Lung (tissue), 12 donors: ENCODE results near the gene CRPPA. TPM values are rescaled to one million over a fixed set of nuclear protein-coding genes. Genes with fewer than 3 reads are reported as not detected.

Experiments used
- ATAC-seq: fragments of 200-7000 bp; cut with Tn5 transposase; one replicate; pipeline ENCODE4 v1.9.1; 2020; ENCODE audit warnings: moderate number of reproducible peaks; ENCODE audit not compliant: insufficient read depth, low FRiP score
- DNase-seq, 3 donors: peaks; one replicate each; pipeline ENCODE4 v3.0.0-alpha.2; 2013 to 2017
- H3K27ac ChIP-seq, 2 donors: one replicate each; pipeline ENCODE4 v1.5.1; 2013; ENCODE audit warnings: mild to moderate bottlenecking in 2 of 2, moderate library complexity in 2 of 2, control low read depth in 1 of 2, inconsistent platforms in 1 of 2, low read depth in 1 of 2, low read length in 1 of 2
- H3K27me3 ChIP-seq, 3 donors: one replicate each; pipeline ENCODE4 v1.5.1; 2013; ENCODE audit warnings: low read length in 2 of 3; ENCODE audit not compliant: control insufficient read depth in 3 of 3, insufficient read depth in 3 of 3
- H3K36me3 ChIP-seq, 4 donors: one replicate each; pipeline ENCODE4 v1.5.1; 2013; ENCODE audit warnings: low read length in 4 of 4, mild to moderate bottlenecking in 1 of 4, moderate library complexity in 1 of 4; ENCODE audit not compliant: control insufficient read depth in 4 of 4, insufficient read depth in 4 of 4
- H3K4me1 ChIP-seq, 5 donors: one replicate each; pipeline ENCODE4 v1.5.1; 2013; ENCODE audit warnings: low read length in 5 of 5, mild to moderate bottlenecking in 2 of 5, moderate library complexity in 1 of 5; ENCODE audit not compliant: control insufficient read depth in 5 of 5, insufficient read depth in 5 of 5
- H3K4me3 ChIP-seq: one replicate; pipeline ENCODE4 v1.5.1; 2013; ENCODE audit warnings: mild to moderate bottlenecking, control low read depth, moderate library complexity
- H3K9ac ChIP-seq, 2 donors: one replicate each; pipeline ENCODE4 v1.5.1; 2013; ENCODE audit warnings: low read length in 2 of 2, control low read depth in 1 of 2; ENCODE audit not compliant: insufficient read depth in 1 of 2
- H3K9me3 ChIP-seq, 4 donors: one replicate each; pipeline ENCODE4 v1.5.1; 2013; ENCODE audit warnings: low read length in 3 of 4, mild to moderate bottlenecking in 1 of 4, moderate library complexity in 1 of 4; ENCODE audit not compliant: control insufficient read depth in 4 of 4, insufficient read depth in 3 of 4
- WGBS, 2 donors: extraction: QIAGEN DNeasy Blood & Tissue Kit; methylation state at CpG; one replicate each; pipeline ENCODE4 v1.1.7; 2013; 5-methylcytosine and 5-hydroxymethylcytosine counted together
- polyA plus RNA-seq, 2 donors: library from polyadenylated mRNA; stranded (reverse); fragments of 200-250 nt; gene quantifications; one replicate each; pipeline ENCODE4 v1.2.1, GENCODE V29; 2013
- total RNA-seq, 2 donors: library from RNA; depleted of rRNA in 1 of 2; stranded (reverse); fragments of >200 nt in 1 of 2; gene quantifications; one replicate each; pipeline ENCODE4 v1.2.1, GENCODE V29; 2014 to 2021
- TF ChIP-seq, protein P1 (sequence below): IDR thresholded peaks from 2 replicates; pipeline ENCODE4 v1.5.1; 2012; ENCODE audit warnings: mild to moderate bottlenecking; ENCODE audit errors: control extremely low read depth, extremely low read depth
- donor health status: control.
- donor health status: control.
- donor health status: Bipolar disorder and iron deficiency.
- donor health status: healthy.
- donor health status: DM: yes; HTN: yes; CAD: no.

The CRPPA gene
- total and polyA plus RNA-seq, 4 donors = 0.38 to 8.6 (median 2.0) TPM

DNA sequence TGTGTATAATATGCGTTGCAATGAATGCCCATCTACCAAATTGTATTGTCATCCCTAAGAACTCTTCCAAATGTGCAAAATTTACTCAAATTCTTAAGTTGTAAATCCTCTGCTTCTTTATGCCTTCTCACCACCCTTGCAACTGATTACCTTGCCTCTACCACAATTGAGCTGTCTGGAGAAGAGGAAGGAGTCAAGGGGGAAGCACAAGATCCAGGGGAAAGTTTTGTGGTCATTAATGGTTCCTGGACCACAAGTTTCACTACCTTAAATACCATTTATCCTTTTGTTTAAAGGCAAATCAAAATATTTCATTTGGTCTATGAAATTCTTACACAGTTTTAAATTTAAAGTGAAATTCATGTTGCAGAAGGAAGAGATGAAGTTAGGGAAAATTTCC is 16.7 kb downstream of the CRPPA start:
- ATAC-seq (no peak), DNase-seq (no peak)
- Histone ChIP-seq H3K36me3 (peaks cover 0 to 13% (median 4%) of the 10 kb centered on the region in 4 donors), H3K27ac (no peak overlapping the region), H3K27me3 (peaks cover 0 to 4% (median 0%) of the 10 kb centered on the region in 3 donors), H3K9me3 (peaks cover 0 to 8% (median 8%) of the 10 kb centered on the region in 4 donors), H3K9ac (no peak overlapping the region), H3K4me3 (no peak overlapping the region), H3K4me1 (peaks cover 0 to 9% (median 1%) of the 10 kb centered on the region in 5 donors)
- TF ChIP-seq, protein P1, sequence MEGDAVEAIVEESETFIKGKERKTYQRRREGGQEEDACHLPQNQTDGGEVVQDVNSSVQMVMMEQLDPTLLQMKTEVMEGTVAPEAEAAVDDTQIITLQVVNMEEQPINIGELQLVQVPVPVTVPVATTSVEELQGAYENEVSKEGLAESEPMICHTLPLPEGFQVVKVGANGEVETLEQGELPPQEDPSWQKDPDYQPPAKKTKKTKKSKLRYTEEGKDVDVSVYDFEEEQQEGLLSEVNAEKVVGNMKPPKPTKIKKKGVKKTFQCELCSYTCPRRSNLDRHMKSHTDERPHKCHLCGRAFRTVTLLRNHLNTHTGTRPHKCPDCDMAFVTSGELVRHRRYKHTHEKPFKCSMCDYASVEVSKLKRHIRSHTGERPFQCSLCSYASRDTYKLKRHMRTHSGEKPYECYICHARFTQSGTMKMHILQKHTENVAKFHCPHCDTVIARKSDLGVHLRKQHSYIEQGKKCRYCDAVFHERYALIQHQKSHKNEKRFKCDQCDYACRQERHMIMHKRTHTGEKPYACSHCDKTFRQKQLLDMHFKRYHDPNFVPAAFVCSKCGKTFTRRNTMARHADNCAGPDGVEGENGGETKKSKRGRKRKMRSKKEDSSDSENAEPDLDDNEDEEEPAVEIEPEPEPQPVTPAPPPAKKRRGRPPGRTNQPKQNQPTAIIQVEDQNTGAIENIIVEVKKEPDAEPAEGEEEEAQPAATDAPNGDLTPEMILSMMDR = no peak
- 94 to 96% methylated on average over 1 of the region's 1 CpG for WGBS, 2 donors

DNA sequence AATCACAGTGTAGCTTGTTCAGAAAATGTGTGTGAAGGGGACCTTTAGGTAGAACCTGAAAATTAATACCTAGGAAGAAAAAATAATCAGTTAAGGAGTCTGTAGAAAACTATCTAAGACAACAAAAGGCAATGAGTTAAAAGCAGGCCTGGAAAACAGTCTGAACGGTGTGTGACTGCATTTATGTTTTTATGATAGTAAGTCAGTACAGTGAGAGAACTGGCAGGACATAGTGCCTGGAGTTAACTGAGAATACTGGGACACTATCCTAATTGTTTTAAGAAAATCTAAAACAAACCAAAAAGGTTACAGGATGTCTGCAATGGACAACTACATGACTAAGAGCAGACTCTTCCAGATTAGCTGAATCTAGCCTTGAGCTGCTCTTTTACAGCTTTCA is 17.9 kb downstream of the CRPPA start:
- DNase-seq (no peak), ATAC-seq (no peak)
- WGBS, 2 donors = 85 to 94% methylated on average over 1 of the region's 1 CpG
- H3K36me3 ChIP-seq = peaks cover 0 to 20% (median 9%) of the 10 kb centered on the region in 4 donors
- H3K27ac ChIP-seq = no peak overlapping the region
- TF ChIP-seq, protein P1 = no peak
- H3K9ac ChIP-seq = no peak overlapping the region
- H3K4me1 ChIP-seq = peaks cover 0 to 9% (median 1%) of the 10 kb centered on the region in 5 donors
- H3K27me3 ChIP-seq = peaks cover 0 to 4% (median 0%) of the 10 kb centered on the region in 3 donors
- H3K4me3 ChIP-seq = no peak overlapping the region
- peaks cover 0 to 20% (median 12%) of the 10 kb centered on the region in 4 donors for H3K9me3 ChIP-seq

DNA sequence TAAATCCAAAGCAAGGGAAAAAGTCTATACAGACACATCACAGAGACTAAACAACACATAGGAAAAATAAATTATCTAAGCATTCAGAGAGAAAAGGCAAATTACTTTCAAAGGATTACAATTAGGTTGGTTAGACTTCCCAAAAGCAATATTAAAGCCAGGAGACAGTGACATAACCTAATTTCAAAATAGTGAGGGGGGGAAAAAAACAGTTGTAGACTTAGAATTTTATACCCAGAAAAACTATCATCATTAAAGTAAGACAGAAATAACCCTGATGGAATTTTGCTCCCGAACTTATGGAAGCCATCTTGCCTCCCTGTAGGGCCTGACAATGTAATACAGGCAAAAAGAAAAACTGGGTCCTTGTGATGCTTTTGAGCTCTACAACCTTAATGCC is 18.4 kb downstream of the CRPPA start:
- Histone ChIP-seq H3K9ac (no peak overlapping the region), H3K27me3 (peaks cover 0 to 4% (median 0%) of the 10 kb centered on the region in 3 donors), H3K36me3 (peaks cover 0 to 25% (median 11%) of the 10 kb centered on the region in 4 donors), H3K4me1 (peaks cover 0 to 11% (median 1%) of the 10 kb centered on the region in 5 donors), H3K9me3 (peaks cover 0 to 25% (median 12%) of the 10 kb centered on the region in 4 donors), H3K4me3 (no peak overlapping the region), H3K27ac (no peak overlapping the region)
- no peak for ATAC-seq
- DNase-seq = peak in 1 of 3 donors; percentile 48
- 97 to 99% methylated on average over 1 of the region's 1 CpG for WGBS, 2 donors
- TF ChIP-seq, protein P1 = no peak

DNA sequence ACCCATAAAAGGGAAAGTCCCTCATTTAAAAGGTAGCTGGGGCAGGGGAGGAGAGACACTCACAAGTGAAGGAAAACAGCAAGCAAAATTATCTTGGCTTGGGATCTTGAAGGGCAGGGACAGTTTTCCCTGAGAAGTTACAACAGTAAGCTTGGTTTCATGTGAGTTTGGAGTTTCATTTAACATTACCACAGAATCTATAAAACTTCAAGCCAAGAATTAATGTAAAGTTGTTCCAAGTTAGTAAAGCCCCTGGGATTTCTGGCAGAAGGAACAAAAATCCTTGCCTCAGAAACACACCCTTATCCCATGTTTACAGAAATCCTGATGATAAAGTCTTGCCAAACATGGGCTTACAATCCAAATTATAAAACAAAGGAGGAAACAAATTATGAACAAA is 19.2 kb downstream of the CRPPA start:
- ATAC-seq = no peak
- H3K4me1 ChIP-seq = peaks cover 0 to 18% (median 1%) of the 10 kb centered on the region in 5 donors
- TF ChIP-seq, protein P1 = no peak
- DNase-seq = peak; percentile 33 to 98 (median 97)
- H3K27me3 ChIP-seq = peaks cover 0 to 4% (median 0%) of the 10 kb centered on the region in 3 donors
- no peak overlapping the region for H3K4me3 ChIP-seq
- H3K27ac ChIP-seq = no peak overlapping the region
- peaks cover 0 to 34% (median 14%) of the 10 kb centered on the region in 4 donors for H3K36me3 ChIP-seq
- no peak overlapping the region for H3K9ac ChIP-seq
- H3K9me3 ChIP-seq = peaks cover 0 to 33% (median 12%) of the 10 kb centered on the region in 4 donors
